ENCODE data around the gene RSRC2.
"Not testable (repeated sequence)": the region's sequence is repeated elsewhere in the genome, so short reads cannot be mapped to it uniquely, and the experiment has no call there.

Gene RSRC2

GRCh38 chr12:122517877-122518276, 8.9 kb downstream of the RSRC2 start:
- DNase-seq (ENCODE audit: low read depth) = peak; percentile 91

- no peak for DNase-seq (ENCODE audit: low read depth)
Measured at GRCh38 chr12:122516544-122517361, 10.0 kb downstream of the RSRC2 start.

- no peak for DNase-seq (ENCODE audit: low read depth)
Measured at GRCh38 chr12:122515275-122515674, 11.5 kb downstream of the RSRC2 start.

GRCh38 chr12:122513660-122514059, 13.1 kb downstream of the RSRC2 start:
- no peak for DNase-seq (ENCODE audit: low read depth)

GRCh38 chr12:122513028-122513427, 13.7 kb downstream of the RSRC2 start:
- not testable (repeated sequence) for DNase-seq (ENCODE audit: low read depth)

GRCh38 chr12:122508163-122508562, 18.6 kb downstream of the RSRC2 start:
- no peak for DNase-seq (ENCODE audit: low read depth)

- no peak for DNase-seq (ENCODE audit: low read depth)
Measured at GRCh38 chr12:122506393-122506938, 20.3 kb downstream of the RSRC2 start.

- DNase-seq (ENCODE audit: low read depth) = no peak
Measured at GRCh38 chr12:122505419-122506051, 21.2 kb downstream of the RSRC2 start.

GRCh38 chr12:122503783-122504590, 22.7 kb downstream of the RSRC2 start:
- no peak for DNase-seq (ENCODE audit: low read depth)

GRCh38 chr12:122503147-122503751, 23.5 kb downstream of the RSRC2 start:
- DNase-seq (ENCODE audit: low read depth) = no peak

- DNase-seq (ENCODE audit: low read depth) = no peak
Measured at GRCh38 chr12:122501489-122501989, 25.2 kb downstream of the RSRC2 start.

- peak; percentile 89 for DNase-seq (ENCODE audit: low read depth)
Measured at GRCh38 chr12:122500685-122501488, 25.8 kb downstream of the RSRC2 start, which contains the start of gene ZCCHC8. Gene ZCCHC8 (minus strand): TSS chr12:122500932. CDS start chr12:122500840, 92 bp downstream.

- DNase-seq (ENCODE audit: low read depth) = peak; percentile 47
Measured at GRCh38 chr12:122499991-122500684, 26.6 kb downstream of the RSRC2 start.

GRCh38 chr12:122495258-122495657, 31.5 kb downstream of the RSRC2 start:
- DNase-seq (ENCODE audit: low read depth) = no peak

GRCh38 chr12:122493222-122493621, 33.5 kb downstream of the RSRC2 start:
- DNase-seq (ENCODE audit: low read depth) = not testable (repeated sequence)

GRCh38 chr12:122491991-122492390, 34.7 kb downstream of the RSRC2 start:
- DNase-seq (ENCODE audit: low read depth) = no peak

- no peak for DNase-seq (ENCODE audit: low read depth)
Measured at GRCh38 chr12:122489038-122489437, 37.7 kb downstream of the RSRC2 start.

- not testable (repeated sequence) for DNase-seq (ENCODE audit: low read depth)
Measured at GRCh38 chr12:122487807-122488206, 38.9 kb downstream of the RSRC2 start.

GRCh38 chr12:122486805-122487426, 39.8 kb downstream of the RSRC2 start:
- DNase-seq (ENCODE audit: low read depth) = no peak

- DNase-seq (ENCODE audit: low read depth) = not testable (repeated sequence)
Measured at GRCh38 chr12:122486360-122486759, 40.4 kb downstream of the RSRC2 start.
